Measurements from ENCODE around the gene FEZ2. TPM values are rescaled to one million over a fixed set of nuclear protein-coding genes. Genes with fewer than 3 reads are reported as not detected.

Gene FEZ2
- total and polyA plus RNA-seq, 2 donors (not counting 3 experiments of a cell fraction or from before 2014, with no cell fraction given), result 41.2 to 72.4 TPM

- Histone ChIP-seq H3K36me3 (ENCODE audit: control insufficient read depth in 2 of 2, extremely low read depth in 1 of 2, insufficient read depth in 2 of 2, low read length in 2 of 2) (peaks cover 0 to 2% of the 10 kb centered on the region in 2 experiments), H3K27ac (ENCODE audit: insufficient read depth, low read depth, low read length) (peak overlapping the region; percentile 98), H3K4me3 (replicated peaks in 1 of 3; ENCODE audit: insufficient read depth in 1 of 3, low read depth in 1 of 3, low read length in 3 of 3) (peak overlapping the region in 1 of 3 experiments; percentile 42), H3K9ac (replicated peaks; ENCODE audit: extremely low read depth, insufficient read depth, low read length) (peak overlapping the region; percentile 95), H2AFZ (ENCODE audit: low read depth, low read length) (no peak overlapping the region), H4K20me1 (replicated peaks; ENCODE audit: control insufficient read depth, extremely low read depth, insufficient read depth, low read length) (no peaks in the 10 kb centered on the region), H3K27me3 (ENCODE audit: control insufficient read depth in 2 of 2, insufficient read depth in 2 of 2, low read length in 2 of 2) (no peaks in the 10 kb centered on the region), H3K9me3 (replicated peaks; ENCODE audit: control insufficient read depth, insufficient read depth, low read length) (no peaks in the 10 kb centered on the region), H3K79me2 (ENCODE audit: control insufficient read depth, insufficient read depth, low read length) (peaks cover 54% of the 10 kb centered on the region), H3K4me1 (ENCODE audit: control insufficient read depth, extremely low read depth, insufficient read depth, low read length) (peaks cover 84% of the 10 kb centered on the region), H3K4me2 (ENCODE audit: insufficient read depth, low read length) (peak overlapping the region; percentile 88), H3K9me1 (replicated peaks; ENCODE audit: control insufficient read depth, extremely low read depth, insufficient read depth, low read length) (no peaks in the 10 kb centered on the region)
- no peak for TF ChIP-seq EZH2 (IDR thresholded peaks at IDR 0.05; ENCODE audit: borderline replicate concordance, low read depth, low read length, severe bottlenecking)
- peak; percentile 39 for TF ChIP-seq FOS (IDR thresholded peaks at IDR 0.05; ENCODE audit: borderline replicate concordance, insufficient read depth, low read length)
- peak; percentile 81 for DNase-seq (ENCODE audit: low read depth, low spot score)
- intact Hi-C loops (cut with micrococcal nuclease) (loop anchor here (1.0 to 10.0 kb wide), 6 partner anchors 8 to 597 kb away; partner anchors contain the start of gene CRIM1), dilution Hi-C loops (cut with MboI; ENCODE audit: extremely low pct_ligation_motif_present, low sequenced_read_pairs) (no loop called here)
- ChIA-PET POLR2A (interaction anchor here (0.5 to 1.7 kb wide), 5 partner anchors 10 to 212 kb away, joined by 3 to 7 read pairs (median 6); no protein-coding TSS in a partner anchor), CTCF (interaction anchor here (0.8 to 2.8 kb wide), 14 partner anchors 9 to 217 kb away, joined by 3 to 19 read pairs (median 6); partner anchors contain the start of gene FEZ2)
- peak; percentile 57 for FAIRE-seq
- TSS peak; percentile 37 for BruUV-seq (replicated peaks)
Observed at GRCh38 chr2:36569267-36569856, 28.6 kb downstream of the FEZ2 start.

GRCh38 chr2:36568516-36569246 is 29.3 kb downstream of the FEZ2 start:
- no peaks in the 10 kb centered on the region for H3K9me3 ChIP-seq (replicated peaks; ENCODE audit: control insufficient read depth, insufficient read depth, low read length)
- peak overlapping the region; percentile 88 for H3K4me2 ChIP-seq (ENCODE audit: insufficient read depth, low read length)
- peak overlapping the region; percentile 98 for H3K27ac ChIP-seq (ENCODE audit: insufficient read depth, low read depth, low read length)
- TSS peak; percentile 37 for BruUV-seq (replicated peaks)
- peak overlapping the region; percentile 95 for H3K9ac ChIP-seq (replicated peaks; ENCODE audit: extremely low read depth, insufficient read depth, low read length)
- FAIRE-seq (peak; percentile 85), DNase-seq (ENCODE audit: low read depth, low spot score) (peak; percentile 95)
- H3K79me2 ChIP-seq (ENCODE audit: control insufficient read depth, insufficient read depth, low read length), result peaks cover 52% of the 10 kb centered on the region
- dilution Hi-C loops (cut with MboI; ENCODE audit: extremely low pct_ligation_motif_present, low sequenced_read_pairs), result no loop called here
- H3K27me3 ChIP-seq (ENCODE audit: control insufficient read depth in 2 of 2, insufficient read depth in 2 of 2, low read length in 2 of 2), result no peaks in the 10 kb centered on the region
- ChIA-PET POLR2A (interaction anchor here (1.3 to 1.7 kb wide), 4 partner anchors 9 to 212 kb away, joined by 4 to 7 read pairs (median 6); no protein-coding TSS in a partner anchor), CTCF (interaction anchor here (0.6 to 2.8 kb wide), 15 partner anchors 8 to 216 kb away, joined by 3 to 19 read pairs (median 5); partner anchors contain the start of gene FEZ2)
- TF ChIP-seq GATA2 (IDR thresholded peaks at IDR 0.05; ENCODE audit: insufficient read depth, insufficient read length, low read depth, low read length) (peak; percentile 64), POLR2AphosphoS5 (IDR thresholded peaks at IDR 0.05; ENCODE audit: insufficient read depth, low read depth, low read length) (peak; percentile 83), EZH2 (IDR thresholded peaks at IDR 0.05; ENCODE audit: borderline replicate concordance, low read depth, low read length, severe bottlenecking) (no peak), FOS (IDR thresholded peaks at IDR 0.05; ENCODE audit: borderline replicate concordance, insufficient read depth, low read length) (peak; percentile 94), JUN (IDR thresholded peaks at IDR 0.05; ENCODE audit: borderline replicate concordance, insufficient read depth, insufficient read length, low read depth) (peak; percentile 96), CTCF (IDR thresholded peaks at IDR 0.05; ENCODE audit: extremely low read depth in 1 of 2, insufficient read depth in 1 of 2, low read depth in 1 of 2, low read length in 2 of 2) (no peak), MYC (IDR thresholded peaks at IDR 0.05; ENCODE audit: low read depth, low read length) (peak; percentile 60), POLR2A (IDR thresholded peaks at IDR 0.05; ENCODE audit: low read depth, low read length) (peak; percentile 61), MAX (IDR thresholded peaks at IDR 0.05; ENCODE audit: insufficient read depth, insufficient read length) (peak; percentile 20)
- no peak overlapping the region for H2AFZ ChIP-seq (ENCODE audit: low read depth, low read length)
- H3K4me1 ChIP-seq (ENCODE audit: control insufficient read depth, extremely low read depth, insufficient read depth, low read length), result peaks cover 91% of the 10 kb centered on the region
- no peaks in the 10 kb centered on the region for H3K9me1 ChIP-seq (replicated peaks; ENCODE audit: control insufficient read depth, extremely low read depth, insufficient read depth, low read length)
- H3K4me3 ChIP-seq (replicated peaks in 1 of 3; ENCODE audit: insufficient read depth in 1 of 3, low read depth in 1 of 3, low read length in 3 of 3), result peak overlapping the region in 1 of 3 experiments; percentile 42
- peaks cover 0 to 2% of the 10 kb centered on the region in 2 experiments for H3K36me3 ChIP-seq (ENCODE audit: control insufficient read depth in 2 of 2, extremely low read depth in 1 of 2, insufficient read depth in 2 of 2, low read length in 2 of 2)
- intact Hi-C loops (cut with micrococcal nuclease), result loop anchor here (1.0 to 10.0 kb wide), 10 partner anchors 7 to 596 kb away; partner anchors contain the start of genes CRIM1 and FEZ2
- no peaks in the 10 kb centered on the region for H4K20me1 ChIP-seq (replicated peaks; ENCODE audit: control insufficient read depth, extremely low read depth, insufficient read depth, low read length)
